ENCODE data around the gene CHCHD1.
"Not testable (repeated sequence)": the region's sequence is repeated elsewhere in the genome, so short reads cannot be mapped to it uniquely, and the experiment has no call there.

Gene CHCHD1

GRCh38 chr10:73828161-73828560 lies 46.3 kb downstream of the CHCHD1 start:
- TF ChIP-seq CTCF (IDR thresholded peaks at IDR 0.05; ENCODE audit: insufficient read depth, low read depth, low read length, missing control alignments): no peak
- no peak overlapping the region for H3K4me3 ChIP-seq (ENCODE audit: low read length)
- no peak for DNase-seq (ENCODE audit: low read depth)

- DNase-seq (ENCODE audit: low read depth); H3K4me3 ChIP-seq (ENCODE audit: low read length): not testable (repeated sequence)
Observed at GRCh38 chr10:73829090-73829489, 47.2 kb downstream of the CHCHD1 start.
